Measurements from ENCODE around the gene RFT1.
A peak's percentile ranks its signal among the peaks of the same experiment; 100 is the strongest.

Gene RFT1

DNA sequence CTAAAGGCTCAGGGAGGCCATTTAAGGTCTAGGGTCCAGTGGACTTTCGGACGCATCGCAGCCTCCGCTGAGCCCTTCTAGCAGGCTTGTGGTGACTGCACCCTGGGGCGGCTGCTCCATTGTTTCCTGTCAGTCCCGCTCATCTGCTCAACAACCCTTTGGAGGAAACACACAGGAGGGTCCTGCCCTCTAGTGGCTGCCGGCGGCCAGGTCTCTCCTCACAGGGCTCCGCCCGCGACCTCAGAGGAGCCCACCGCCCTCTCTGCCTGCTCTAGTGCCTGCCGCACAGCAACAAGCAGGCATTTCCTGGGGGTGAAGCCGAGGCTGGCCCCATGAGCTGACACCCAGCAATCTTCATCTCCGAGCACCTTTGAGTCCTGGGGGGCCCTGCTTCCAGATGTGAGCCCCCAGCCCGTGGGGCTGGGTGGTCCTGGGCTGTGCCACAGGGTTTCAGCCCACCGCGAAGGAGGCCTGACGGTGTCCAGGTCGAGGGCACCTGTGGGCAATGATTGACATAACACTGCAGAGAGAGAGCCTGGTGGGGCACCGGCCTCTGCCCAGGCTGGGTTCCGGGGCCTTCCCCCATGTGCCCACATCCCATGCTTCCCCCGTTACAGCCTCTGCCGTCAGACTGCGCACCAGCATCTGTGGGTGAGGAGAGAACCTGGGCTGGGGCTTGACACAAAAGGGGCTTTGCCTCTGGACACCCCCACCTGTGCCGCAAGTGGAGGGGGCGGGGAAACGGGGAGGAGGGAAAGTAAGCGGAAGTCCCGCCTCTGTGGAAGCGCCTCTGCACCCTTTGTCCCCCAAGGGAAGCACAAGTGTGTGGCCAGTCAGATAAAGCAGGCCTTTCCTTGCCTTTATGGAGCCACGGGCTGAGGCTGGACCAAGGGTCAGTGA, 57.3 kb downstream of the RFT1 start:
- TF ChIP-seq, protein P1, sequence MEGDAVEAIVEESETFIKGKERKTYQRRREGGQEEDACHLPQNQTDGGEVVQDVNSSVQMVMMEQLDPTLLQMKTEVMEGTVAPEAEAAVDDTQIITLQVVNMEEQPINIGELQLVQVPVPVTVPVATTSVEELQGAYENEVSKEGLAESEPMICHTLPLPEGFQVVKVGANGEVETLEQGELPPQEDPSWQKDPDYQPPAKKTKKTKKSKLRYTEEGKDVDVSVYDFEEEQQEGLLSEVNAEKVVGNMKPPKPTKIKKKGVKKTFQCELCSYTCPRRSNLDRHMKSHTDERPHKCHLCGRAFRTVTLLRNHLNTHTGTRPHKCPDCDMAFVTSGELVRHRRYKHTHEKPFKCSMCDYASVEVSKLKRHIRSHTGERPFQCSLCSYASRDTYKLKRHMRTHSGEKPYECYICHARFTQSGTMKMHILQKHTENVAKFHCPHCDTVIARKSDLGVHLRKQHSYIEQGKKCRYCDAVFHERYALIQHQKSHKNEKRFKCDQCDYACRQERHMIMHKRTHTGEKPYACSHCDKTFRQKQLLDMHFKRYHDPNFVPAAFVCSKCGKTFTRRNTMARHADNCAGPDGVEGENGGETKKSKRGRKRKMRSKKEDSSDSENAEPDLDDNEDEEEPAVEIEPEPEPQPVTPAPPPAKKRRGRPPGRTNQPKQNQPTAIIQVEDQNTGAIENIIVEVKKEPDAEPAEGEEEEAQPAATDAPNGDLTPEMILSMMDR (IDR thresholded peaks at IDR 0.05) = peak; percentile 95

DNA sequence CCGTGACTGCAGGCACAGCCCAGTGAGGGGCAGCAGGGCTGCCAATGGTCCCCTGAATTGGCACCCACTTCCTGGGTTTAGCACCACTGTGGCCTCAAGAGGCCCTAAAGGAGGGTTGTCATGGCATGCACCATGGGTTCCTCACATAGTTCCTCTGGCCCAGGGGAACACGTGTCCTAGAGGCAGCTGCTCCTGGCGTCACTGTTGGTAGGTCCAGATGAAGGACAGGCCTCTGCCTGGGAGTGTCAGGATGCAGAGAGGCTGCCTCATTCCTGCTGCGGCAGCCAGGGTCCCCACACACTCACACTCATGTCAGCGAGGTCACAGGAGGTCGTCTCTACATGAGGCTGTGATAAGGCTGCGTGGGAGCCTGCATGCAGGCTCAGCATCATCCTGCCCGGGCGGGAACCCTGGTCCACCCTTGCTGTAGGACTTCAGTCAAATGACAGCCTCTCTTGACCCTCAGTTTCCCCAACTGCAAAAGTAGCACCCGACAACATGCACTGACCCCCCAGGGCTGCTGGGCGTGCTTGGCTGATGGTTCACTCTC, 58.3 kb downstream of the RFT1 start:
- TF ChIP-seq, protein P1 (IDR thresholded peaks at IDR 0.05) = no peak

DNA sequence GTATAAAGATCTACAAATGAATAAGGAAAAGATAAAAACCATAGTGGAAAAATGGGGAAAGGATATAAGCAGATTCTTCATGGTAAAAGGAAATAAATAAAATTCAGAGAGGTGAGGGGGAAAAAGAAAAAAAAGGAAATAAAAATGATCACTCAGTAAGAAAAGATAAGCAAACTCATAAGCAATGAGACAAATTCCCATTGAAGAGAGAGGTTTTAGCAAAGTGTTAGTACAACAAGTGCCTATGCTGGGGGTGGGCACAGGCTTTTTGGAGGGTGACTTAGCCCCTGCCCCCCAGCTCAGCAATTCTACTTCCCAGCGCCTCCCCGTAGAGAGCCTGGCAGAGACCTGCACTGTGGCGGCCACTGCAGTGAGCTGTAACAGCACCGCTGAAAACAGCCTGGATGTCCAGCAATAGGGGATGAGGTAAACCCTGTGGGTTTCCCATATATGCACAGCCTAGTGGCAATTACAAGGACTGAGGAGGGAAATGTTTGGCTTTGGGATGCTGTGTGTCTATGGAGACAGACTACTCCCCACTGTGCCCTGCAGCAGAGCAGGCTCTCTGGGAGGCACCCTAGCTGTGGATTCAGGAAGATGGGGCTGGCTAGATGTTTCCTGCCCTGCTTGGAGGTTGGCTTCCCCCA, 60.7 kb downstream of the RFT1 start:
- TF ChIP-seq, protein P1 (IDR thresholded peaks at IDR 0.05) = no peak

DNA sequence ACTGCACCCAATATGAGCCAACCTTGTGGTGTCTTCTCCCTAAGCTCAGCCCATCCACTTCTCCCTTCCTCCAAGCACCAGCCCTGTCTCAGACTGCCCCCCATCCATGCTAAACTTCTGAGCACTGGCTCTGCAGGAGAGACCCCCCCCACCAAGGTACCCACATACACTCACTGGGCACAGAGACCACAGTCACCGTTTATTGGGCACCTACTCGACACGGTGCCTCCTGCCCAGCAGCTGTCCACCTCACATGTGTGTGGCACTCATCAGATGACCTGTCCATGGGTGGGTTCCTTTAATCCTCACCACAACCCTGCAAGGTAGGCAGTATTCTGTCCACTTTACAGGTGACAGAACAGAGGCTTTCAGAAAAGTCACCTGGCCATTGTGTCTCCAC, 62.1 kb downstream of the RFT1 start:
- TF ChIP-seq, protein P1 (IDR thresholded peaks at IDR 0.05) = no peak

DNA sequence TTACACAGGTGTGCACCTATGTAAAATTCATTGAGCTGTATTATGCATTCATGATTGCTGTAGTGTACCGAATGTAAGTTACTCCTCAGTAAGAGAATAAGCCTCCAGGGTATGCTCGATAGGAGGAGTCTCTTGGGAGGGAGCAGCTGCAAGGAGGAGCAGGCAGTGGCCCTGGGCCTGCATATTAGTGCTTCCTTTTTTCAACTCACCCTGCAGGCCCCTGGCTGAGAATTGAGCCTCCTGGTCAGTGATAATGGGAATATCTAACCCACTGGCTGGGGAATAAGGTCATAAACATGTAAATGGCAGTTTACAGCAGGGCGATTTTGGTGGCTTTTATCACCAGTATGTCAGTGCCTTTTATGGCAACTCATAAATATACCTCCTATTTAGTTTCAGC, 62.7 kb downstream of the RFT1 start:
- TF ChIP-seq, protein P1 (IDR thresholded peaks at IDR 0.05) = no peak

DNA sequence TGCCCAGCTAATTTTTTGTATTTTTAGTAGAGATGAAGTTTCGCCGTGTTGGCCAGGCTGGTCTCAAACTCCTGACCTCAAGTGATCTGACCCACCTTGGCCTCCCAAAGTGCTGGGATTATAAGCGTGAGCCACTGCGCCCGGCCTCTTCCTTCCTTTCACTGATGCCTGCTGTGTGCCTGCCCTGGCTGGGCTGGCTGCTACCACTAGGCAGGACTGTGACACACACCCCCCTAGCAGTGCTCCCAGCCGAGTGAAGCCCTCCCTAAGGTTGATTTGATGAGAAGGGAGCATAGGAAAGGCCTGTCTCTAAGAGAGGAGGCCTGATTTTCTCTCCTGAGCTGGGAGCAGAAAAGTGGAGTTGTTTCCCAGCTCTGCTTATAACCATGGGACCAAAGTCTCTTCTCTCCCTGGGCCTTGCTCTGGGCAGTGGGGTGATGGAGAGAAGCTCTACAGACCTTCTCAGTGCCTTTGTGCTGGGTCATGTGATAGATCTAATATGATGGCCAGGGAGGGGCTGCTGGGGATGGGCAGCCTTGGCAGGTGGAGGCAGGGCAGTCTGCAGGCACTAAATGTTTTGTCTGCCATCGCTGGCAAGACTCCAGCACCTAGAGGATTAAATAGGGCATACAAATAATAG, 64.3 kb downstream of the RFT1 start:
- TF ChIP-seq, protein P1 (IDR thresholded peaks at IDR 0.05) = no peak

DNA sequence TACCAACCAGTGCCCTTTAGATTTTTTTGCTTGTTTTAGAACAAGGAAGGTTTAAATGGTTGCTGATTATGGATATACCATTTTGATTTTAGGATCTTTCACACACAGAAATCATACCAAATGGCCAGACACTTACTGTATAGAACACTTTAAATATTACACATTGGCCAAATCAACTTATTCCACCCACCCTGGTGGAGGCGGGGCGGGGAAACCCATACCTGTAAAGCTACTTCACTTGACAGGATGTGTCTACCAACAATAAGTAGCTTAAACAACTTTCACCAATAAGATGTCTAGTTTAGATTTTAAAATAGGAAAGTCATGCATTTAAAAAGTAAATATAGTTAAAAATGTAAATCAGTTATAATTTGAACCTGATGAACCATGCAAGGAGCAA, 67.3 kb downstream of the RFT1 start:
- TF ChIP-seq, protein P1 (IDR thresholded peaks at IDR 0.05) = no peak

Measured in LNCAP (cell line).